Spleen (tissue), 7 donors: ENCODE results near the gene HS6ST2.

ENCODE experiments used
- POLR2A ChIP-seq, 3 donors: fragments of 450-650 bp; IDR thresholded peaks; one replicate each; pipeline ENCODE4 v1.5.1; 2017; ENCODE audit warnings: antibody characterized with exemption in 3 of 3, mild to moderate bottlenecking in 1 of 3
- POLR2AphosphoS5 ChIP-seq, 3 donors: sonication (generic); formaldehyde crosslinking; IDR thresholded peaks; one replicate each; pipeline ENCODE4 v1.5.1; 2017; ENCODE audit warnings: antibody characterized with exemption in 3 of 3
- TF ChIP-seq, protein P1 (sequence below), 11 experiments: fragments of 200-600 bp in 7 of 11; fragments of 450-650 bp in 4 of 11; sonication (generic) in 4 of 11; IDR thresholded peaks in 8 of 11; conservative IDR thresholded peaks in 3 of 11; 1 replicate in 7 of 11; 2 replicates in 4 of 11; pipeline versions ENCODE4 v1.4.0 to v1.8.0; 2016 to 2021; ENCODE audit warnings: antibody characterized with exemption in 11 of 11, inconsistent platforms in 4 of 11, mild to moderate bottlenecking in 1 of 11
- donor health status: DM: no; HTN: no; CAD: no; lungs with moderate emphysema.
- donor health status: DM: no; HTN: no; CAD: no.
- donor health status: DM: no; HTN: no; CAD: no.

DNA sequence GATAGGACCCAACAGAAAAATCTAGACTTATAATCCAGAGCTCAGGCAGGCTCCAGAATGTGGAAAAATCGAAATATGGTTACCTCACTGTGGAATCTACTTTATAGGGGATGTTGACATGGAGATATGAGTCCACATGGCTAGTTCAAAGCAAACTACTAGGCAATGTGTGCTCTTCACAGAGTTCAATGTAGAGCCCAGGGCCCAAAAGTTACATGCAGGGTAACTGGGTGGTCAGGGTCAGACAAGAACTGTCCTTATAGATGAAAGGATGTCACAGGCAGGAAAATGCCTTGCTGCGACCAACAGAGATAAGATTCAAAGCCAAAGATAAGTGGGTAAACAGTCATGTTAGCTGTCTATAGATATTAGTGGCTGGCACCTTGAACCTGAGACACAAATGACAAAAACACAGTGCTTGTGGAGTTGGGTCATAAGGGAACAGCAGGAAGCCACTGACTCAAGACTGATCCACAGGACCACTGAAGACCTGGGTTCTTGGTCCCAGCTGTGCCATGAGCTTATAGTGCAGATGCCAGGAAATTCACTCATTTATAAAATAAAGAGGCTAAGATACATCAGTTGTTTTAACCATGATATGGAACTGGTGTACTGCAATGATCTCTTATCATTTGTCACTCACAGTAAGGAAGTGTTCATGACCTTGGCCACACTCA is 367.9 kb downstream of the HS6ST2 start:
- TF ChIP-seq, protein P1, sequence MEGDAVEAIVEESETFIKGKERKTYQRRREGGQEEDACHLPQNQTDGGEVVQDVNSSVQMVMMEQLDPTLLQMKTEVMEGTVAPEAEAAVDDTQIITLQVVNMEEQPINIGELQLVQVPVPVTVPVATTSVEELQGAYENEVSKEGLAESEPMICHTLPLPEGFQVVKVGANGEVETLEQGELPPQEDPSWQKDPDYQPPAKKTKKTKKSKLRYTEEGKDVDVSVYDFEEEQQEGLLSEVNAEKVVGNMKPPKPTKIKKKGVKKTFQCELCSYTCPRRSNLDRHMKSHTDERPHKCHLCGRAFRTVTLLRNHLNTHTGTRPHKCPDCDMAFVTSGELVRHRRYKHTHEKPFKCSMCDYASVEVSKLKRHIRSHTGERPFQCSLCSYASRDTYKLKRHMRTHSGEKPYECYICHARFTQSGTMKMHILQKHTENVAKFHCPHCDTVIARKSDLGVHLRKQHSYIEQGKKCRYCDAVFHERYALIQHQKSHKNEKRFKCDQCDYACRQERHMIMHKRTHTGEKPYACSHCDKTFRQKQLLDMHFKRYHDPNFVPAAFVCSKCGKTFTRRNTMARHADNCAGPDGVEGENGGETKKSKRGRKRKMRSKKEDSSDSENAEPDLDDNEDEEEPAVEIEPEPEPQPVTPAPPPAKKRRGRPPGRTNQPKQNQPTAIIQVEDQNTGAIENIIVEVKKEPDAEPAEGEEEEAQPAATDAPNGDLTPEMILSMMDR (IDR thresholded peaks at IDR 0.05 in 8 of 11, conservative IDR thresholded peaks at IDR 0.05 in 3 of 11) = no peak
- no peak for TF ChIP-seq POLR2AphosphoS5 (IDR thresholded peaks at IDR 0.05)
- TF ChIP-seq POLR2A (IDR thresholded peaks at IDR 0.05) = no peak
